Measurements from ENCODE around the gene TMTC1.

TMTC1 gene

DNA sequence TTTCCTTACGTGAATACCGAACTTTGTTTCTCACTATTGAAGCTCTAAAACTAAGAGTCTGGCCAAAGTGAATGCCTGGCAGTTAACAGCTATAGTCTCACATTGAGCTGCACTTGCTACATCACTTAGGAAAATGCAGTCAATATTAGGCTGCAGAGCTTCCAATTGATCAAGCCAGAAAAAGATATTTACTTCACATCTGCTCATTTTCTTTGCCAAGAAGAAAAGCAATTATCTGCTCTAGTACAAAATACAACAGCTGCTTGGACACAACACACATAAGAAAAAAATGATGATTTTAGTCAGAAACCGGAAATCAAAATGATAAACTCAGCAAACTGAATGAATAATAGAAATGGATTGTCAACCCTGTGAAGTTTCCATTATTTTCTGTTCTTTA is 45.4 kb downstream of the TMTC1 start:
- no peak for DNase-seq

DNA sequence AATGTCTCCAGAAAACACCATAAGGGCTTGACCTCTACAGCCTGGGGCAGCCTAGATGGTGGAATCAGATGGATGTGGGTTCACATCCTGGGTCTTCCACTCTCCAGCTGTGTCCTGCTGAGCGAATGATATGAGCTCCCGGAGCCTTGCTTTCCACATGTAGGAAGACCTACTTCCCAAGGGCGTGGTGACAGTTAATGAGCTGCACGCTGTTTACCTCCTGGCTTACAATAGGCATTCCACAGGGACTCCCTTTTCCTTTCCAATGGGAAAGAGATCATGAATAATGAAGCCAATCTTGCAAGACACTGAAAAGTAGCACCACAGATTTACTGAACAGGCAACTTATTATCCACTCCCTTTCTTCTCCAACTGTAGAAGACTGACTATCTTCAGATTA is 46.1 kb downstream of the TMTC1 start:
- DNase-seq: no peak

DNA sequence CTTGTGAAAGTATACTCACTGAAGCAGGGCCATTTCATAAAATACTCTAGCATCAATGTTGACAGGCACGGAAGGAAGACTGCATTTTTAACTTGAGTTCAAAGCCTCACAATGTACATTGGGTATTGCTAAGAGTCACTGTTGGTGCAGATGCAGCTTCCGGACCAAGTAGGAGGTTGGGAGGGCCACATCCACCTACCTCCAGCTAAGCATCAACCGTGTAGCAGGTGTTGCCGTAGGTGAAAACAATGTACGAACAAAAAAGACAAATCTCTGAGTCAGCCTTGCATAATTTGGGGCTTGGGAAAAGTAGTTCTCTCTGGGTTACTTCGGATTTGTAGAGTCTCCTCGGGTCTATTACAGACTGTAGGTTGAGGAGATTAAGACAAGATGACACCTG is 48.1 kb downstream of the TMTC1 start:
- DNase-seq: no peak

DNA sequence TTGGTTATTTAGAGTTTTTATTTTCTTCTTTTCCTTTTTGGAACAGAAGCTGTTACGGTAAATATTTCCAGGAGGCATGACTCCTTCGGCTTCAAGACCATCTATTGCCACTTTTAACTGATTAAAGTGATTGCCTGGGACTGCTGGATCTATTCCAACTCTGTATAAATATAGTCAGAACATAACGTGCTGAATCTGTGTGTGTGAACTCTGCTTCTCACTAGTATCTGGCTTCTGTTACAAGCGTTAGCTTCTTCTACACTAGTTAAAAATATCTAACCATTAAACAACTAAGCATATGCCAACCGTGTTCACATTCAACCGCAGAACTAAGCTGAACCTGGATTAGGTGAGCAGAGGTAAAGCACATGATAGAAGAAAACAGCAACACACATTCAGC is 49.0 kb downstream of the TMTC1 start:
- DNase-seq: no peak

DNA sequence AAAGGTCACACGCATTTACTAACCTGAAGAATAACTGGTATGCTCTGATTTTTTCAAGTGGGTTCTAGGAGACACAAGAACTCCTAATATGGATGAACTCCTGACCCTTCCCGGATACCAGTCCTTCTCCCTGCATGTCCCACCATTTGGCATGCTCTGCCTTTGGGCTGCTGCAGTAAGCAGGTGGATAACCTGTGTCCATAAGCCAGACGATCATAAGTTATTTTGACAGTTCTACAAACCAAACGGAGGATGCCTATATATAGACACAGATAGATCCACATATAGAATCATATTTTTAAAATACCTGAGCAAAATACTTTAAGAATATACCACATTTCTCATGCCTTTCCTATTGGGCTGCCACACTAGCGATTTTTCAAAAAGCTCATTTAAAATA is 49.4 kb downstream of the TMTC1 start:
- DNase-seq: no peak

DNA sequence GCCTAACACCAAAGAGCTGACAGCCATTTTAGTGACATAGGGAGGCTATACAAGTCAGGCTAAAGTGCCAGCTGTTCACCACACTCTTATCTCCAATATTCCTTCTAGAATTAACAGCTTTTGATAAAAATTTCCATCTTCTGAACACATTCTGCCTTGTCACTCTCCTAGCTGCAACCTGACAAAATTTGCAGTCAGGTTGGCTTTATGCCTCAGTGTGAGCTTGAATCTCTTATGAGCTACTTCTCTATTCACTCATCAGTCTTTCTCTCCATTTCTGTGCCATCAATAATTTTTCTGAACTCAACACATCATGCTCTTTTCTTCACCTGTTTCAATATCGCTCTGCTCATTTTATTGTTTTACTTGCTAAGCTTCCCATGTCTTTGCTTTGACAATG is 50.2 kb downstream of the TMTC1 start:
- DNase-seq: no peak

DNA sequence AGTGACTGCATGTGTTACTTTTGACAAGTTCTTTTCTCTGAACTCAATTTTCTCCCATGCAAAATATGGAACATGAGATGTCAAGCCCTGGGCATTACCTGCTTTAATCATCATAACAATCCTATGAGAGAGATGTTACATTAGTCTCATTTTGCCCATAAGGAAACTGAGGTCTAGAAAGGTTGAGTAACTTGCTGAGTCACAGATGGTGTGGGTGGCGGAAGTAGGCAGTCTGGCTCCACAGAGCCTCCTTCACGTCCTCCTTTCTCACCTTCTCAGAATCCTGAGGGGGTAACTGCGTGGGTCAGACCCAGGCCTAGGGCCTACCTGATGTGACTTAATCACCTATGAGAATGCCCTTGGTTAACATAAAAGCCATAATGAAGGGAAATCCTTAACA is 50.7 kb downstream of the TMTC1 start:
- no peak for DNase-seq

DNA sequence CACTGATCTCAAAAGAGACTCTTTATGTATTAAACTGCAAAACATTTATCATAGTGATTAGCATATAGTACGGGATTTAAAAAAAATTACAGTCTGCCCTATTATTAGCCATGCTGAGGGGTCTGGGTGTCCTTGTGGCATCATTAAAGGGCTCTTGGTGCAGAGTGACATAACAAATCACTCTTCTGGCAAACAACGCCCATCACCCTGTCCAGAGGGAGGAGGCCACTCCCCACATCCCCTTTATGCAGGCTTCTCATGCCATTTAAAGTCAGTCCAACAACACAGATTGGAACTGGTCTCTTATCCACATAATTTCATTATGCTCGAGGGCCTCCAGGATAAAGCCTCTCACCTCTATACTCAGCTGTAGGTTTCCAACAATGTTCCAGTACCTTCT is 51.1 kb downstream of the TMTC1 start:
- no peak for DNase-seq

DNA sequence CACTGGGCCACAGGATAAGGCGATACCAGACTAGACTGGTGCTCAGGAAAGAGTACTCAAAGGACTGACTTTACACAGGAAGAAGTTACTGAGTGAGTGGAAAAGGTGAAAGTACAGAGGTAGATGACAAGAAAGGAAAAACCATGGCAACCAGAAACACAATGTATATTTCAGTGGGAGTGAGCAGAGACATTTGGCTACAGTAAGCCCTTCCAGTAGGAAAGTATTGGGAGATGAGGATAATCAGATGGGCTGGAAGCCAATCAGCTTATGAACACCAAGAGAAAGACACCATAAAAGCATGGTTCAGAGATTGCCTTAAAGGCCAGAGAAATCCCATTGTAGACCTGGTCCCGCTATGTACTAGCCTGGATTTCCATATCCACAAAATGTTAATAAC is 51.6 kb downstream of the TMTC1 start:
- no peak for DNase-seq

DNA sequence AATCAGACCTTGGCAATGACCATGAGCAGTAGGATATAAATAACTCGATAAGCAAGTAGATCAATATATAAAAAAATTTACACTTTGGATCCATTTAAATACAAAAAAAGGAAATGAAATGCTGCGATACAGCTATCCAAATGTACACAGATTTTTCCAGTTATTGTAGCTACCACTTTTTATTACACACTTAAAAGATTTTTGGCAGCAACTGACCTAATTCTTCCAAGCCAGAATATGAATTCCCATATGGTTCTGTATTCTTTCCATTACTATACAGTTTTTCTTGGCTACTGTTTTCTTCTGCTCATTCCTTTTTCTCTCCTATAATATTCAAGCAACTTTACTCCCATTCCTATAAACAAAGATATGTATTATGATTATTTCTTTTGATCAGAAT is 52.2 kb downstream of the TMTC1 start:
- no peak for DNase-seq

DNA sequence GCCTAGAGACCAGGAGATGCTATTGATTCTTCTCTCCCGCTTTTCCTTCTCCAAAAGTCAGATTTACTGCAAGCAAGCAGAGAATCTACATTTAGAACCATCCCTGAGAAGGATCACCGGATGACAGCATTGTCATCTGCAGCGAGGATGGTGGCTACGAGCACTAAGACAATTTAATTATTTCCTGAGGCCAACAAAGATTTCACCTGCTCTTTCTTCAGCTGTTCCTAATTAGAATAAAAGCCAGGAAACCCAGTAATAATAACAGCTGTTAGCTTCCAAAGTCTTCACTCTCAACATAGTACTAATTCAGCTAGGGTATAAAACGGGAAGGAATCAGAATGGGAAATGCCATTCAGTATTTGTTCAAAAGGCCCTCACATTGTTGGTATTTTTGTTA is 53.3 kb downstream of the TMTC1 start:
- no peak for DNase-seq

DNA sequence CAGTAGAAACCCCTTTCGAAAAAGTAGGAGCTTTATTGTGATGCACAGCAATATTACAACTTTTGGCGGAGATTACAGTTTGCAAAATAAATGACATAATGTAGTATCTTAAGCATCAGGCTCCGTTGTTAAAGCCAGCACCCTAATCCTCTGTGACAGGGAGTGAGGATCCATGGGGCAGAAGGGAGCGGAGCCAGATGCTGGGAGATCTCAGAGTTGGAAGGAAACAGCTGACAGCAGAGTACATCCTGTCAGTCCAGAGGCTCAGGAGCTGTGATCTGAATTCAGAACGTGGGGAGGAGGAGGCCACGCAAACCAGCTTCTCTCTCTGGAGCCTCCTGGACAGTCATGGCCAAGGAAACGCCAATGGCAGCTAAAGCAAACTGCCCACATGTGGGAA is 55.7 kb downstream of the TMTC1 start:
- DNase-seq: no peak

DNA sequence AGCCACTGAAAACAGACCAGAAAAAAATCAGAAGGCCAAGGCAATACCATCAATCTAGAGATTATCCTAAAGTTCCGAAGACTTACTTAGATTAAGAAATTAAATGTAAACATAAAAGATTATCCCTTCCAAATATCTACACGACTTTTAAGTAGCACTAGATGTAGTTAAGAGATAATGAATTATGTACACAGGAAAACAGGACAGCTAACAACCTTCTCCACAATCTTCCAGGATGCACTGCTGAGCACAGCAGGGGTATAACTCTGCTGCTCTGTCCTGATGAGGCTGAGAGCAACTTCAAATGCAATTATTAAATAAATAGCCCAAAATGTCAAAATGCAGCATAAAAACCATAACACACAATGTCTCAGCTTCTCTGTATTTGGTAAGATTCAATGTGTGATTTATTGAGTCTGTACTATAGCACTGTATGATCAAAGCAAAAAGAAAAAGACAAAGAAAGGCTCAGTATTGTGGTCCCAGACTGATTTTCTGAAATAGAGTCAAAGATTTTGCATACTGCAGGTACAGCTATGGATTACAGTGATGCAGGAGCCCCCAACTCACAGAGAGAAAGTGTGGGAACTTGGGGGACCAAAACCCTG is 56.9 kb downstream of the TMTC1 start:
- no peak for DNase-seq

DNA sequence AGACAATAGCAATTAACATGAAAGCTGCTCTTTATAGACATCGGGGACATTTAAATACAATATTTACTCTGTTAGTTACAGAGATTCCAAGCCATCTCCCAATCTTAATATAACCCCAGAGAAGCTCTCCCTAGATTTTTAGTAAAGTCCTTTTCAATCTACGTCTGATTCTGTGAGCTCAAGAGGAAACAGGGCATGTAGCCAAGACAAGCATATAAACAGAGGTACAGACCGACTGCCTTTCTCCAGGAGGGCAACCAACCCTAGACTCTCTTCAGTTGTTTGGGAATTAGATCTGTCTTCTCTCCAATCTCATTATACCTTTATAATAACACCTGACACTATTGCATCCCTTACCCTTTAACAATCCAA is 57.4 kb downstream of the TMTC1 start:
- DNase-seq: peak; percentile 26

DNA sequence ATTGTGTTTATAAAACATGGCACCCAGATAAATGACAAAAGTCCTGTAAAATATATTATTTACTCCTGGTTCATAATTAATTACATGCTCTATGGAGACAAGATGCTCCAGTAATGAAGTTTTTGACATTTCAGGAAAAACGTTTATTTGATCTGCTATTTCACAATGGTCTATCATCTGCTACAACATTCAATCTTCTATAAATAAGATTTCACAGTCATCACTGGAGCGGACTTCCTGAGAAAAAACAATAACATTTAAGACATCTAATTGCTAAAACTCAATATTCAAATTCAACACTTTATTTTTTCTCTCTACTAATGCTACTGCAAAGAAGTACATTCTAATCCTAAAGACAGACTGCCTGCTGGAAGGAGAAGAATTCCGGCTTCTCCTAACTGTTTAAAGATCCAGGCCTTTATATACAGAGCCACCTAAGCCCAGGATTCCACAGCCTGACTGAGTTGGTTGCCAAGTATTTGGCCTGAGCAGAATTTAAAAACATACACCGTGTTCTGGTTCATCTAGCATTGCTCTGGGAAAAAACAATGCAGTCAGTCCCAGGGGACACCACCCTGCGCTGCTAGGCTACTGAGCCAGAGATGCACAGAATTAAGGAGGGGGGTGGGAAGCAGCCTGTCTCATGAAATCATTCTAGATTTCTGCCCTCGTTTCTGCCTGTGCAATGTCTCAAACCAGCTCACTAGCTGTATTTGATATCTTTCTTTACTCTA is 58.0 kb downstream of the TMTC1 start:
- DNase-seq: no peak

DNA sequence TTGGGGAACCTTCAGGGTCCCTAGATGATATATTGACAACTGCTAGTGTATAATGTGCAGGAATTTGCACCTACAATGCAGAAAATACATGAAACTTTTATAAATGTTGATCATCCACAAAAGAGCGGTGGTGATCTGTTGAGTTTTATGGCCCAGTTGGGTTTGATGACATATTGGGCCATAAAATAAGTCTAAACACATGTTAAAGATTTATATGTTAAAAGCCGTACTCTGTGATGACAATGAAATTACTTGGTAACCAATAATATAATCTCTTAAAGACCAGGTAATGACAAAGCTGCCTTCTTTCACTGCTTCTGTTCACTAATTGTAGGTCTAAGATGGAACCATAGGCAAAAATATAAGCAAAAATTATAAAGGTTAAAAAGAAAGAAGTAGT is 61.6 kb downstream of the TMTC1 start:
- no peak for DNase-seq

DNA sequence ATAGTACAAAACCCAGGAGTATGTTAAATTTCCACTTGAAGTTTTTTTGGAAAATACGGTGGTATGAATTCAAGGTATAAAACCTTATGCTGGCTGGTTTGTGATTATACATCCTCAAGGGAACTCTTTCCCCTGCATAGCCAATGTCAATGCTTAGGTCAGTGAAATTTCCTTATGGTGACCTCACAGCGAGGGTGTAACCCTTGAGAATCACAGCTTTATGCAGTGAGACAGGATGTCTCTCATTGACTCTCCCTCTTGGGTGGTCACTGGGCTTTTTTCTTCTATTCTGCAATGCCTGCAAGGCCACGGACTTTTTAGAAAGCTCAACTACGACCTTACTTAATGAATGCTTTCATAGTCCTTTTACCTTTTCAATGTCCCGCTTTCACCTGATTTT is 64.4 kb downstream of the TMTC1 start:
- no peak for DNase-seq

DNA sequence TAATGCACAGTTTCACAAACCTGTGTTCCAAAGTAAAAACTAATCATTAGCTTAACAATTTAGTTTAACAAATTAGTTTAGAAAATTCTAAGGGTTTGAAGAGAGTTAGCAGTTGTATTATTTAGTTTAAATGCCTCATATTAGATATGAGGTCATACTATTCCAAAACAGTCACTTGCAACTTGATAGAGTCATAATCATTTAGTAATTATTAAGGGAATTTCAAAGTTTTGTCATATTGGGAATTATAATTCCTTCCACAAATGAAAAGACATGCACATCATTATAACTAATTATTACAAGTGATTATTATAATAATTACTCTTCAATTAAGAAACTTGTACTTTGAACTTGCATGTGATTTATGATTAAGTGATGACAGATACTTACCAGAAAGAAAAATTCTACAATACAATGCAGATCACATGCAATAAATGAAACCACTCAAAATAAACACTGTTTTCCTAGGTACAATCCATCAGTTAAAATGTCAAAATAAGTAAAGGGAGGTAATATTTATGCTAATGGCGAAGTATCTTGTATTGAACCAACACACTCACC is 66.1 kb downstream of the TMTC1 start:
- DNase-seq: no peak

DNA sequence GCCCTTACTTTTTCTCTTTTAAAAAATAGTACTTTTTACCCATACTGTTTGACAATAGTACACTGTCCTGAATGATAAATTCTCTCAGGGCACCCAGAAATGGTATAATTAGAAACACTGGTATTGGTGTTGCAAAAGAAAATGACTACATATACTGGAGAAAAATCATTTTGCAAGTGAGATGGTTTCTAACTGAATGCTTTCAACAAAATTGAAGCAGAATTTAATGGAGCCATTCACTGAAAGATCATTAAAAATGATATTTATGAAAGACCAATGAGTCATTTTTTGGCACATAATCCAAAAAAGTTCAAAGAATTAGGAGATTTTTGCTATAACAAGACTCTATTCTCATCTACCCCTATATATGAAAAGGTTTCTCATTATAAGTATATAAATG is 68.8 kb downstream of the TMTC1 start:
- no peak for DNase-seq

DNA sequence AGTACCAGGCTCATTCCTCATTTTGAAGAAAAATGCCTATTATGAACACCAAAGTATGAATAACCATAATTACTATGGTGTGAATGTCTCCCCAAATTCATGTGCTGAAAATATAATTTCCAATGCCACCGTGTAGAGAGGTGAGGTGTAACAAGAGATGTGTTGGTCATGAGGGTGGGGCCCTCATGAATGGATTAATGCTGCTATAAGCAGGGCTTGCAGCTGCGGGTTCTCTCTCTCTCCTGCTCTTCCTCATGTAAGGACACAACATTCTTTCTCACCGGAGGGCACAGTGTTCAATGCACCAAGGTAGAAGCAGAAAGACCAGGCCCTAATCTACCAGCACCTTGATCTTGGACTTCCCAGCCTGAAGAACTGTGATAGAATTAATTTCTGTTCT is 70.0 kb downstream of the TMTC1 start:
- DNase-seq: no peak

DNA sequence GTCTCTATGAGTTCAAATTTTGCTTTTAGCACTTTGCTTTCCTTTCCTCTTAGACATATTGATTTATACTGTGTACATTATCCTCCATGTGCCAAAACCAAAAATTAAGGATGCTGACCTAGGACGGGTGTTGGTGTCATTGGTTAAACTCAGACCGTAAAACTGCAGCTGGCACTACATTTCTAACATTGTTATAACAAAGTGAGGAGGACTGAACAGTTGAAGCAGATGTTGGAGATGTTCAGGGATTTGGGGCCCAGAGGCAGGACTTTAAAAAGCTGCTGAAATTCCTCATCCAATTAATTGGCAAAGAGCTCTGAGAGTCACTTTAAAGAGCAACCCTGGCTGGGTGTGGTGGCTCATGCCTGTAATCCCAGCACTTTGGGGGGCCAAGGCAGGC is 72.4 kb downstream of the TMTC1 start:
- no peak for DNase-seq

DNA sequence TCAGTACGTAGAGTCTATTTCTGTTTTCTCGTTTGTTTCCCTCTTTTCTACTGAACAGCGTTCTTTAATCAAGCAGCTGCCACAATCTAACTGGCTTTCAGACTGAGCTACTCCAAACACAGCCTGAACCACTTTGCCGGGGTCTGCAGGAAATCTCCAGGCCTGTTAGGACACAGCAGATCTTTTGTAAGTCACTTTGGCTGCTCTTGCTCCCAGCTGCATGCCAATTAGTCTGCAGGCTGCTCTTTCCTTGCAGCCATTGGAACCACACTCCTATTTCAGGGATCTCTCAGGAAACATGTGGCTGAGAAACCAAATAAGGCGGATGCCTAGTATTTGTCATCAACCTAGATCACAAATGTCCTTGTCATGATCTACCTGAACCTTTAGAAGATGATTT is 73.6 kb downstream of the TMTC1 start:
- peak; percentile 7 for DNase-seq

DNA sequence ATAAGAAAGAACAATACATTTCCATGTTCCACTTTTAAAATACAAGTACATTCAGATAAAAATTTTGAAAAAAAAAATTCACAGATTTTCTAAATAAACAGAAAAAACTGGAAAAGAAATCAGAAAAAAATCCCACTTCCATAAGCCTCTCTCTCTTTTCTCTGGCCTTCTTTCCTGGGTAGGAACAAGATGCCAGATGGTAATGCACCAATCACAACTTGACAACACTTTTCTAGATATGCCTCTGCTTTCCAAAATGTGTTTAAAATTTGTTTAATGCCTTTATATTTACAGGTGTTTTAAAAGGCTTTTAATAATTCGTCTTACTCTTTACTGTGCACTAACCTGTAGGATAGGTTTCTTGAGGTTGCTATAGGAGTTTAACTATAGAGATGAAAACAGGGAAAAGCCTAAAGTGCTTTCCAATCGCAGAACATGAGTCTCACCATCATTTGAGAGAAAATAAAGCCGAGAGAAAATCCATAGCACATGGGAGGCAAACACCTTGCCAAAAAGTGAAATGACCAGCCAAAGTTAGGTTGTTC is 74.2 kb downstream of the TMTC1 start:
- DNase-seq: no peak

DNA sequence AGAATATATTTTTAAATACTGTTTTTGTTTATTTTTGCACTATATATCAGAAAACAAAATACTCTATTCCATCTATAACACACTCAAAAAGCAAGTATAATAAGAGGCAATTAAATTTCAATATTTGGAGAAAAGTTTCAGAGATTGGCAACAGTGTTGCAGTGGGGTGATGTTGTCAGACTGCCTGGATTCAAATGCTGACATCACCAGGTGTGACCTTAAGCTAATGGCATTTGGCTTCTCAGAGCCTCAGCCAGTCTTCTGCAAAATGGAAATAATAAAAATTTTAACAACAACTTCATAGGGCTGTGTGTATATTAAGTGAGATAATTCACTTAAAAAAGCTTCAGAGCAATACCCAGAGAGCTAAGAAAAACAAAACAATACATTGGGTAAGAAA is 74.7 kb downstream of the TMTC1 start:
- DNase-seq: no peak

DNA sequence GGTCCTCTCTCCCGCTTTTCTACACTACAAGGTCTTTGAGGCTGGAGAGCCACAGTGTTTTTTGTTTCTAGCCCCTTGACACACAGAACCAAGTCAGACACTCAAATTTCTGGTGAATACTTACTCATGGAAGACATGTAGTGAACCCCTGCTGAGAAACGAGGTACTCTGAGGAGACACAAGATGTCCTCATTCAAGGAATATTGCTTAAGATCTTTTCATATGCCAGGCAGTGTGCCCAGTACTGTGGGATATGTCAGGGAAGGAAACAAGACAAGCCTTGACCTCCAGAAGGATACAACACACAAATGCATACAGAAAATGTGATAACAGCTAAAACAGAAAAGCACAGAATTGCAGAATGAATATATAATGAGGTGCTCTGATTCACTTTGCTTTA is 75.9 kb downstream of the TMTC1 start:
- DNase-seq: no peak

All from NCI-H774 (cell line).